Neural progenitor cell (in vitro differentiated cells): ENCODE data around the gene SPG21.

Experiments used
- EZH2 ChIP-seq: fragments of 200-600 bp; sonication (generic); IDR thresholded peaks from 2 replicates; pipeline ENCODE4 v1.6.1; 2017; ENCODE audit warnings: antibody characterized with exemption, mild to moderate bottlenecking, moderate library complexity
- EZH2phosphoT487 ChIP-seq: fragments of 200-600 bp; sonication (generic); IDR thresholded peaks from 2 replicates; pipeline ENCODE4 v1.6.1; 2017; ENCODE audit warnings: antibody characterized with exemption
- TF ChIP-seq, protein P1 (sequence below): fragments of 200-600 bp; sonication (generic); IDR thresholded peaks from 2 replicates; pipeline ENCODE4 v1.5.1; 2017; ENCODE audit warnings: antibody characterized with exemption, mild to moderate bottlenecking

DNA sequence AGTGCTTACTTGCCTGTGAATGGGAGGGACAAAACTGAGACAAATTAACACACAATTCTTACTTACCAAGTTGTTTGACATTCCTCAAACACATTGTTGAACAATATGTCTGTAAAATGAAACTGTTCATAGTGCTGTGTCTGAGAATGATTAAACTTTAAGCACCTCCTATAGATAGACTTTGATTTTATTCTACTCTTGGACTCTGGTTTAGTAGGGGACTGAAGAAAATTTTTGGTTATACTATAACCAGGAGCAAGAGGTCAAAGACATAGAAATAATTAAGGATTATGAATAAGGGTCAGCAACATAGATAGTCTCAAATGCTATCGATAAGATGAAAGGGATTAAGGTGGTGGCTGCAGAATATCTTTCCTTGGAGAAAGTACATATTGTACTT is 47.6 kb upstream of the SPG21 start:
- TF ChIP-seq, protein P1, sequence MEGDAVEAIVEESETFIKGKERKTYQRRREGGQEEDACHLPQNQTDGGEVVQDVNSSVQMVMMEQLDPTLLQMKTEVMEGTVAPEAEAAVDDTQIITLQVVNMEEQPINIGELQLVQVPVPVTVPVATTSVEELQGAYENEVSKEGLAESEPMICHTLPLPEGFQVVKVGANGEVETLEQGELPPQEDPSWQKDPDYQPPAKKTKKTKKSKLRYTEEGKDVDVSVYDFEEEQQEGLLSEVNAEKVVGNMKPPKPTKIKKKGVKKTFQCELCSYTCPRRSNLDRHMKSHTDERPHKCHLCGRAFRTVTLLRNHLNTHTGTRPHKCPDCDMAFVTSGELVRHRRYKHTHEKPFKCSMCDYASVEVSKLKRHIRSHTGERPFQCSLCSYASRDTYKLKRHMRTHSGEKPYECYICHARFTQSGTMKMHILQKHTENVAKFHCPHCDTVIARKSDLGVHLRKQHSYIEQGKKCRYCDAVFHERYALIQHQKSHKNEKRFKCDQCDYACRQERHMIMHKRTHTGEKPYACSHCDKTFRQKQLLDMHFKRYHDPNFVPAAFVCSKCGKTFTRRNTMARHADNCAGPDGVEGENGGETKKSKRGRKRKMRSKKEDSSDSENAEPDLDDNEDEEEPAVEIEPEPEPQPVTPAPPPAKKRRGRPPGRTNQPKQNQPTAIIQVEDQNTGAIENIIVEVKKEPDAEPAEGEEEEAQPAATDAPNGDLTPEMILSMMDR: no peak
- TF ChIP-seq EZH2phosphoT487 (no peak), EZH2 (no peak)
